ENCODE measurements around the gene DIS3L2. TPM values are rescaled to one million over a fixed set of nuclear protein-coding genes. Genes with fewer than 3 reads are reported as not detected.

DIS3L2 gene
- total and polyA plus RNA-seq, 4 donors = 10.6 to 40.0 (median 21.8) TPM

GRCh38 chr2:232347369-232347768, 385.9 kb downstream of the DIS3L2 start:
- no peaks in the 10 kb centered on the region for H3K36me3 ChIP-seq (ENCODE audit: control insufficient read depth in 1 of 2, insufficient read depth in 2 of 2, low read length in 1 of 2)
- no peaks in the 10 kb centered on the region for H3K4me1 ChIP-seq (ENCODE audit: control insufficient read depth in 1 of 2, insufficient read depth in 2 of 2, low read length in 2 of 2)
- intact Hi-C loops (cut with DNase I) = no loop called here
- H3K27ac ChIP-seq (ENCODE audit: low read depth in 1 of 2, low read length in 2 of 2) = no peak overlapping the region
- no peak for DNase-seq
- no peak for ATAC-seq (ENCODE audit: low FRiP score)
- no peaks in the 10 kb centered on the region for H3K27me3 ChIP-seq (ENCODE audit: control insufficient read depth in 1 of 2, insufficient read depth in 2 of 2, low read length in 1 of 2)
- 92 to 93% methylated on average over 6 of the region's 6 CpGs for WGBS, 2 donors
- peaks cover 3% of the 10 kb centered on the region for H3K9me3 ChIP-seq (ENCODE audit: control insufficient read depth, low read length)
- no peak overlapping the region for H3K4me3 ChIP-seq (ENCODE audit: low read length in 2 of 2)

- intact Hi-C loops (cut with DNase I) = no loop called here
- peaks cover 2% of the 10 kb centered on the region for H3K9me3 ChIP-seq (ENCODE audit: control insufficient read depth, low read length)
- no peak overlapping the region for H3K27ac ChIP-seq (ENCODE audit: low read depth in 1 of 2, low read length in 2 of 2)
- no peaks in the 10 kb centered on the region for H3K4me1 ChIP-seq (ENCODE audit: control insufficient read depth in 1 of 2, insufficient read depth in 2 of 2, low read length in 2 of 2)
- H3K27me3 ChIP-seq (ENCODE audit: control insufficient read depth in 1 of 2, insufficient read depth in 2 of 2, low read length in 1 of 2) = no peaks in the 10 kb centered on the region
- H3K36me3 ChIP-seq (ENCODE audit: control insufficient read depth in 1 of 2, insufficient read depth in 2 of 2, low read length in 1 of 2) = no peaks in the 10 kb centered on the region
- no peak for ATAC-seq (ENCODE audit: low FRiP score)
- DNase-seq = peak; percentile 17 to 51
- no peak overlapping the region for H3K4me3 ChIP-seq (ENCODE audit: low read length in 2 of 2)
- WGBS, 2 donors = 62 to 77% methylated on average over 6 of the region's 6 CpGs
These were observed 387.4 kb downstream of the DIS3L2 start for GRCh38 chr2:232348936-232349335.

- Histone ChIP-seq H3K4me1 (ENCODE audit: control insufficient read depth in 1 of 2, insufficient read depth in 2 of 2, low read length in 2 of 2) (no peaks in the 10 kb centered on the region), H3K27me3 (ENCODE audit: control insufficient read depth in 1 of 2, insufficient read depth in 2 of 2, low read length in 1 of 2) (no peaks in the 10 kb centered on the region), H3K9me3 (ENCODE audit: control insufficient read depth, low read length) (peaks cover 1% of the 10 kb centered on the region), H3K27ac (ENCODE audit: low read depth in 1 of 2, low read length in 2 of 2) (no peak overlapping the region), H3K36me3 (ENCODE audit: control insufficient read depth in 1 of 2, insufficient read depth in 2 of 2, low read length in 1 of 2) (no peaks in the 10 kb centered on the region), H3K4me3 (ENCODE audit: low read length in 2 of 2) (no peak overlapping the region)
- WGBS, 2 donors = 79 to 81% methylated on average over 7 of the region's 7 CpGs
- peak; percentile 29 to 53 for DNase-seq
- intact Hi-C loops (cut with DNase I) = no loop called here
- ATAC-seq (ENCODE audit: low FRiP score) = no peak
These were observed 388.0 kb downstream of the DIS3L2 start for GRCh38 chr2:232349546-232349945.

GRCh38 chr2:232349946-232350635, 388.6 kb downstream of the DIS3L2 start:
- H3K27me3 ChIP-seq (ENCODE audit: control insufficient read depth in 1 of 2, insufficient read depth in 2 of 2, low read length in 1 of 2) = no peaks in the 10 kb centered on the region
- intact Hi-C loops (cut with DNase I) = no loop called here

DNA sequence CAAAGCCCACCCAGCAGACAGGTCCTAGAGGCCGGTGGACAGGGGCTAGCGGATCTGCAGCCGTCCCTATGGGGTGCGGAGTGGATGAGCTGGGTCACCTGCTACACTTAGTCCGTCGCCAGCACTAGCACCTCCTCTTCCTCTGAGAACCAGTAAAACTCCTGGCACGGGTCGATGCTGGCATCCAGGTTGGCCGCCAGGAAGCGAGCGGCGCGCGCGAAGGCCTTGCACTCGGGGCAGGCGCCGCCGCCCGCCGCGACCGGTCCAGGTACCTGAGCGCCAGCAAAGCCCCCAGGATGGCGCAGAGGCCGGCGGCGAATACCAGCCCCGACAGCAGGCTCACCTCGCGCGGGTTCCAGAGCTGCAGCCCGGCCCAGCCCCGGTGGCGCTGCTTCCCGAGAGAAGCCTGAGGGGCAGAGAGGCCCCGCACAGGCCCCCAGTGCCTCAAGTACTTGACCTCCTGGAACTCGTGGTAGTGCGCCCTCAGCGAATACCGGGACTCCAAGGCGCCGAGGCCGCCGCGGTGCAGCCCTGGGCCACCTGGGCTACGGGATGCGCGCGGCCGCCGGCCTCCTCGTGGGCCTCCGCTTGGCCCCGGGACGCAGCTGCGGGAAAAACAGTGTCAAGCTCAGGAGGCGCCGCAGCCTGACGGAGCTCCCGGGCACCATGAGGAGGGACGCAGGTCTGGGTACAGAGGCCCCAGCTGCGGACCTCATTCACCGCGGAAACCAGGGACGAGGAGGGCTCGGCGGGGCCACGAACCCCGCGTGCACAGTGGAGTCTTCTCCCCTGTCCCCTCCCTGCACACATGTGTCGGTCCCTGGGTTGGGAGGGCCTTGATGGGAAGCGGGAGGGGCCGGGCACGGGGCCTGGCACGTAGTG, 389.5 kb downstream of the DIS3L2 start:
- peaks cover 1% of the 10 kb centered on the region for H3K9me3 ChIP-seq (ENCODE audit: control insufficient read depth, low read length)
- ATAC-seq (ENCODE audit: low FRiP score) (no peak), DNase-seq (peak; percentile 17 to 61)
- no peaks in the 10 kb centered on the region for H3K36me3 ChIP-seq (ENCODE audit: control insufficient read depth in 1 of 2, insufficient read depth in 2 of 2, low read length in 1 of 2)
- H3K4me1 ChIP-seq (ENCODE audit: control insufficient read depth in 1 of 2, insufficient read depth in 2 of 2, low read length in 2 of 2) = no peaks in the 10 kb centered on the region
- H3K4me3 ChIP-seq (ENCODE audit: low read length in 2 of 2) = no peak overlapping the region
- 9 to 13% methylated on average over 76 of the region's 76 CpGs for WGBS, 2 donors
- no peaks in the 10 kb centered on the region for H3K27me3 ChIP-seq (ENCODE audit: control insufficient read depth in 1 of 2, insufficient read depth in 2 of 2, low read length in 1 of 2)
- no peak overlapping the region for H3K27ac ChIP-seq (ENCODE audit: low read depth in 1 of 2, low read length in 2 of 2)
- intact Hi-C loops (cut with DNase I) = no loop called here

More at GRCh38 chr2:232349946-232350635, 388.6 kb downstream of the DIS3L2 start:
- H3K9me3 ChIP-seq (ENCODE audit: control insufficient read depth, low read length) = peaks cover 1% of the 10 kb centered on the region
- no peak overlapping the region for H3K4me3 ChIP-seq (ENCODE audit: low read length in 2 of 2)
- DNase-seq (peak; percentile 24 to 64), ATAC-seq (ENCODE audit: low FRiP score) (no peak)
- 67 to 73% methylated on average over 14 of the region's 14 CpGs for WGBS, 2 donors
- H3K27ac ChIP-seq (ENCODE audit: low read depth in 1 of 2, low read length in 2 of 2) = no peak overlapping the region
- no peaks in the 10 kb centered on the region for H3K4me1 ChIP-seq (ENCODE audit: control insufficient read depth in 1 of 2, insufficient read depth in 2 of 2, low read length in 2 of 2)
- H3K36me3 ChIP-seq (ENCODE audit: control insufficient read depth in 1 of 2, insufficient read depth in 2 of 2, low read length in 1 of 2) = no peaks in the 10 kb centered on the region

GRCh38 chr2:232351686-232352510, 390.4 kb downstream of the DIS3L2 start:
- Histone ChIP-seq H3K36me3 (ENCODE audit: control insufficient read depth in 1 of 2, insufficient read depth in 2 of 2, low read length in 1 of 2) (no peaks in the 10 kb centered on the region), H3K9me3 (ENCODE audit: control insufficient read depth, low read length) (peaks cover 1% of the 10 kb centered on the region), H3K27me3 (ENCODE audit: control insufficient read depth in 1 of 2, insufficient read depth in 2 of 2, low read length in 1 of 2) (no peaks in the 10 kb centered on the region), H3K4me3 (ENCODE audit: low read length in 2 of 2) (no peak overlapping the region), H3K4me1 (ENCODE audit: control insufficient read depth in 1 of 2, insufficient read depth in 2 of 2, low read length in 2 of 2) (no peaks in the 10 kb centered on the region), H3K27ac (ENCODE audit: low read depth in 1 of 2, low read length in 2 of 2) (no peak overlapping the region)
- DNase-seq = peak; percentile 37 to 72
- intact Hi-C loops (cut with DNase I) = no loop called here
- WGBS, 2 donors = 18 to 23% methylated on average over 56 to 73 of the region's 73 CpGs
- no peak for ATAC-seq (ENCODE audit: low FRiP score)

DNA sequence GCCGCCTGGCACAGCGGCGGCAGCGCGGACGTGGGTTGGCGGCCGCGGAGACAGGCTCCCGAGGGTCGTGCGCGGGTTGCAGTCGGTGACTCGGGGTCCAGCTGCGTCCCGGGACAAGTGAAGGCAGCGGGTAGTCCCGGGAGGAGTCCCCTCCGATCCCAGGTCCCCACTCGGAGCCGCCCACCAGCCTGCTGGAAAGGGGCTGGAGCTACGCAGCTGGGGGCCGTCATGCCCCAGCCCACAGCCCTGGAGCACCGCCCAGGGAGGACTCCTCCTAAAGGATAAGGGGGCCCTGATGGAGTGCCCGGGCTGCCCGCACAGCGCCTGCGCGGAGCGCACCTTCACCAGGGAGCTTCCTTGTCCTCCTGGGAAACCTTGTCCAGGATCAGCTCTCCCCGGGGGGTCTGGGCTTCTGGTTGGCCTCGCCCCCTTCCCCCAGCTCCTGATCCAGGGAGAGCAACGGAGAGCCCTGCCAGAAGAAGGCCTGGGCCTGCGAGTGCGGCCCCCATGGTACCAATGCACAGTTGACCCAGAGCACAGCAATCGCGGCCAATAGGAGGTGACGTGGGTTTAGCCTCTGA, 391.1 kb downstream of the DIS3L2 start:
- no peaks in the 10 kb centered on the region for H3K27me3 ChIP-seq (ENCODE audit: control insufficient read depth in 1 of 2, insufficient read depth in 2 of 2, low read length in 1 of 2)
- intact Hi-C loops (cut with DNase I) = no loop called here
- 41 to 47% methylated on average over 28 to 39 of the region's 39 CpGs for WGBS, 2 donors

GRCh38 chr2:232353096-232353495, 391.6 kb downstream of the DIS3L2 start:
- WGBS, 2 donors = 77 to 81% methylated on average over 8 of the region's 8 CpGs
- DNase-seq (peak; percentile 21 to 31), ATAC-seq (ENCODE audit: low FRiP score) (no peak)
- intact Hi-C loops (cut with DNase I) = no loop called here
- Histone ChIP-seq H3K9me3 (ENCODE audit: control insufficient read depth, low read length) (peaks cover 1% of the 10 kb centered on the region), H3K27ac (ENCODE audit: low read depth in 1 of 2, low read length in 2 of 2) (no peak overlapping the region), H3K4me3 (ENCODE audit: low read length in 2 of 2) (no peak overlapping the region), H3K27me3 (ENCODE audit: control insufficient read depth in 1 of 2, insufficient read depth in 2 of 2, low read length in 1 of 2) (no peaks in the 10 kb centered on the region), H3K36me3 (ENCODE audit: control insufficient read depth in 1 of 2, insufficient read depth in 2 of 2, low read length in 1 of 2) (no peaks in the 10 kb centered on the region), H3K4me1 (ENCODE audit: control insufficient read depth in 1 of 2, insufficient read depth in 2 of 2, low read length in 2 of 2) (no peaks in the 10 kb centered on the region)

More for the DNA sequence above, 391.1 kb downstream of the DIS3L2 start:
- Histone ChIP-seq H3K4me1 (ENCODE audit: control insufficient read depth in 1 of 2, insufficient read depth in 2 of 2, low read length in 2 of 2) (no peaks in the 10 kb centered on the region), H3K9me3 (ENCODE audit: control insufficient read depth, low read length) (peaks cover 1% of the 10 kb centered on the region), H3K4me3 (ENCODE audit: low read length in 2 of 2) (no peak overlapping the region), H3K36me3 (ENCODE audit: control insufficient read depth in 1 of 2, insufficient read depth in 2 of 2, low read length in 1 of 2) (no peaks in the 10 kb centered on the region), H3K27ac (ENCODE audit: low read depth in 1 of 2, low read length in 2 of 2) (no peak overlapping the region)
- ATAC-seq (ENCODE audit: low FRiP score) = no peak
- DNase-seq = peak; percentile 33 to 69

Measured in aorta (tissue), 5 donors.